Liver (tissue), 9 donors: ENCODE measurements around the gene GNG2. TPM values are rescaled to one million over a fixed set of nuclear protein-coding genes. Genes with fewer than 3 reads are reported as not detected.

Experiments used
- DNase-seq: peaks from one replicate; pipeline ENCODE4 v3.0.0-alpha.2; 2017; ENCODE audit warnings: low spot score
- H3K27ac ChIP-seq, 2 donors: one replicate each; pipeline ENCODE4 v1.7.0; 2013; ENCODE audit warnings: inconsistent platforms in 2 of 2, low read length in 2 of 2, control low read depth in 1 of 2, low read depth in 1 of 2, mild to moderate bottlenecking in 1 of 2
- H3K27me3 ChIP-seq, 4 donors: one replicate each; pipeline versions ENCODE4 v1.6.1 to v1.7.0; 2013; ENCODE audit warnings: low read length in 3 of 4, inconsistent platforms in 1 of 4, mild to moderate bottlenecking in 1 of 4, moderate library complexity in 1 of 4; ENCODE audit not compliant: control insufficient read depth in 4 of 4, insufficient read depth in 4 of 4
- H3K36me3 ChIP-seq, 4 donors: one replicate each; pipeline versions ENCODE4 v1.6.1 to v1.7.0; 2013; ENCODE audit warnings: low read length in 3 of 4, mild to moderate bottlenecking in 3 of 4, low read depth in 1 of 4, moderate library complexity in 1 of 4; ENCODE audit not compliant: control insufficient read depth in 4 of 4, insufficient read depth in 3 of 4
- H3K4me1 ChIP-seq, 4 donors: one replicate each; pipeline versions ENCODE4 v1.6.1 to v1.7.0; 2013; ENCODE audit warnings: low read length in 3 of 4, mild to moderate bottlenecking in 3 of 4, moderate library complexity in 1 of 4; ENCODE audit not compliant: control insufficient read depth in 4 of 4, insufficient read depth in 4 of 4
- H3K4me3 ChIP-seq, 3 donors: one replicate each; pipeline versions ENCODE4 v1.6.1 to v1.7.0; 2013; ENCODE audit warnings: low read length in 3 of 3, control low read depth in 1 of 3, low read depth in 1 of 3, mild to moderate bottlenecking in 1 of 3
- H3K9ac ChIP-seq, 2 donors: one replicate each; pipeline ENCODE4 v1.7.0; 2013; ENCODE audit warnings: low read length in 2 of 2, mild to moderate bottlenecking in 2 of 2, moderate library complexity in 2 of 2, control low read depth in 1 of 2, low read depth in 1 of 2
- H3K9me3 ChIP-seq, 4 donors: one replicate each; pipeline versions ENCODE4 v1.6.1 to v1.7.0; 2013; ENCODE audit warnings: low read length in 3 of 4; ENCODE audit not compliant: control insufficient read depth in 4 of 4
- ATF3 ChIP-seq: IDR thresholded peaks from 2 replicates; pipeline ENCODE4 v1.6.1; 2016; ENCODE audit warnings: antibody characterized with exemption
- EGR1 ChIP-seq, 2 donors: IDR thresholded peaks; 2 replicates each; pipeline ENCODE4 v1.6.1; 2016 to 2018; ENCODE audit warnings: antibody characterized with exemption in 2 of 2, low read depth in 2 of 2
- FOXA1 ChIP-seq: IDR thresholded peaks from 2 replicates; pipeline ENCODE4 v1.6.1; 2016; ENCODE audit warnings: antibody characterized with exemption
- FOXA2 ChIP-seq: IDR thresholded peaks from 2 replicates; pipeline ENCODE4 v1.6.1; 2016; ENCODE audit warnings: antibody characterized with exemption
- GABPA ChIP-seq, 2 donors: IDR thresholded peaks in 1 of 2; conservative IDR thresholded peaks in 1 of 2; 2 replicates each; pipeline ENCODE4 v1.6.1; 2016; ENCODE audit warnings: antibody characterized with exemption in 2 of 2, mild to moderate bottlenecking in 1 of 2, moderate library complexity in 1 of 2
- HNF4A ChIP-seq, 2 donors: conservative IDR thresholded peaks; 2 replicates each; pipeline ENCODE4 v1.6.1; 2016; ENCODE audit warnings: antibody characterized with exemption in 2 of 2, mild to moderate bottlenecking in 2 of 2
- MAX ChIP-seq: IDR thresholded peaks from 2 replicates; pipeline ENCODE4 v1.6.1; 2016; ENCODE audit warnings: antibody characterized with exemption
- RAD21 ChIP-seq, 2 donors: IDR thresholded peaks; 2 replicates each; pipeline ENCODE4 v1.6.1; 2016; ENCODE audit warnings: antibody characterized with exemption in 2 of 2, mild to moderate bottlenecking in 2 of 2
- REST ChIP-seq: IDR thresholded peaks from 2 replicates; pipeline ENCODE4 v1.6.1; 2016; ENCODE audit warnings: antibody characterized with exemption, mild to moderate bottlenecking
- TAF1 ChIP-seq: conservative IDR thresholded peaks from 2 replicates; pipeline ENCODE4 v1.6.1; 2016; ENCODE audit warnings: antibody characterized with exemption, mild to moderate bottlenecking
- YY1 ChIP-seq: IDR thresholded peaks from 2 replicates; pipeline ENCODE4 v1.6.1; 2016; ENCODE audit warnings: antibody characterized with exemption, mild to moderate bottlenecking
- ZBTB33 ChIP-seq: IDR thresholded peaks from 2 replicates; pipeline ENCODE4 v1.6.1; 2016; ENCODE audit warnings: antibody characterized with exemption
- WGBS: extraction: QIAGEN DNeasy Blood & Tissue Kit; methylation state at CpG from one replicate; pipeline ENCODE4 v1.1.7; 2013; 5-methylcytosine and 5-hydroxymethylcytosine counted together
- polyA plus RNA-seq, 2 donors: library from polyadenylated mRNA; stranded (reverse) in 1 of 2; unstranded in 1 of 2; fragments of 200-250 nt in 1 of 2; fragments of >200 nt in 1 of 2; fragmentation: Nextera tagmentation in 1 of 2; extraction: Ambion mirVana in 1 of 2; gene quantifications; one replicate each; pipeline versions ENCODE4 v1.2.1 to v1.2.3, GENCODE V29; 2013 to 2015
- total RNA-seq, 2 donors: library from RNA; depleted of rRNA; stranded (reverse); fragments of >200 nt; gene quantifications; one replicate each; pipeline ENCODE4 v1.2.3, GENCODE V29; 2014
- donor health status: healthy.
- donor health status: healthy.
- donor health status: healthy.
- donor health status: healthy.
- donor health status: healthy.

GNG2 gene
- total and polyA plus RNA-seq, 4 donors, result 3.5 to 11.2 (median 4.4) TPM

GRCh38 chr14:52000019-52000582 lies 139.7 kb downstream of the GNG2 start:
- peaks cover 0 to 13% (median 5%) of the 10 kb centered on the region in 4 donors for H3K4me1 ChIP-seq
- DNase-seq, result no peak
- no peaks in the 10 kb centered on the region for H3K27me3 ChIP-seq
- no peak overlapping the region for H3K9ac ChIP-seq
- TF ChIP-seq HNF4A (conservative IDR thresholded peaks at IDR 0.05) (no peak), ATF3 (no peak), ZBTB33 (no peak), GABPA (IDR thresholded peaks at IDR 0.05 in 1 of 2, conservative IDR thresholded peaks at IDR 0.05 in 1 of 2) (no peak), RAD21 (IDR thresholded peaks at IDR 0.05) (no peak), FOXA2 (no peak), FOXA1 (no peak), TAF1 (no peak), MAX (no peak)
- no peaks in the 10 kb centered on the region for H3K9me3 ChIP-seq
- no peak overlapping the region for H3K27ac ChIP-seq
- H3K36me3 ChIP-seq, result peaks cover 2 to 40% (median 31%) of the 10 kb centered on the region in 4 donors
- WGBS, result 86% methylated on average over 3 of the region's 3 CpGs
- H3K4me3 ChIP-seq, result no peak overlapping the region

- Histone ChIP-seq H3K27me3 (no peaks in the 10 kb centered on the region), H3K36me3 (peaks cover 2 to 43% (median 32%) of the 10 kb centered on the region in 4 donors), H3K4me1 (peaks cover 0 to 13% (median 5%) of the 10 kb centered on the region in 4 donors), H3K4me3 (no peak overlapping the region), H3K9me3 (no peaks in the 10 kb centered on the region), H3K9ac (no peak overlapping the region), H3K27ac (no peak overlapping the region)
- 89% methylated on average over 3 of the region's 3 CpGs for WGBS
- TF ChIP-seq YY1, result no peak
- no peak for TF ChIP-seq RAD21 (IDR thresholded peaks at IDR 0.05)
- no peak for TF ChIP-seq MAX
- no peak for TF ChIP-seq ATF3
- TF ChIP-seq GABPA (IDR thresholded peaks at IDR 0.05 in 1 of 2, conservative IDR thresholded peaks at IDR 0.05 in 1 of 2), result no peak
- TF ChIP-seq REST, result no peak
- no peak for TF ChIP-seq ZBTB33
- no peak for TF ChIP-seq EGR1 (IDR thresholded peaks at IDR 0.05; ENCODE audit: low read depth in 2 of 2)
- DNase-seq, result no peak
Measured at GRCh38 chr14:52000696-52001095, 140.3 kb downstream of the GNG2 start.
